ENCODE measurements around the gene ARG2. TPM values are rescaled to one million over a fixed set of nuclear protein-coding genes. Genes with fewer than 3 reads are reported as not detected.
A peak's percentile ranks its signal among the peaks of the same experiment; 100 is the strongest.

Gene ARG2
- polyA plus RNA-seq, 1 donor (not counting 4 experiments of a cell fraction or from before 2014, with no cell fraction given): 8.2 TPM

- Histone ChIP-seq H3K27ac (ENCODE audit: control insufficient read depth, insufficient read depth, low read length) (no peak overlapping the region), H3K9me3 (ENCODE audit: control insufficient read depth, low read depth, low read length) (no peaks in the 10 kb centered on the region), H3K36me3 (ENCODE audit: control insufficient read depth in 2 of 2, extremely low read depth in 1 of 2, insufficient read depth in 2 of 2, low read length in 2 of 2) (peaks cover 0 to 19% of the 10 kb centered on the region in 2 experiments), H3K9me1 (ENCODE audit: control insufficient read depth, extremely low read depth, insufficient read depth, low read length) (no peaks in the 10 kb centered on the region), H4K20me1 (ENCODE audit: control insufficient read depth, extremely low read depth, insufficient read depth, low read length) (no peaks in the 10 kb centered on the region), H3K4me1 (ENCODE audit: control insufficient read depth, extremely low read depth, insufficient read depth, low read length) (no peaks in the 10 kb centered on the region), H3K4me3 (ENCODE audit: control insufficient read depth in 2 of 3, extremely low read depth in 1 of 3, insufficient read depth in 2 of 3, low read depth in 1 of 3, low read length in 3 of 3) (no peak overlapping the region), H2AFZ (ENCODE audit: control insufficient read depth, low read length) (no peak overlapping the region), H3K4me2 (ENCODE audit: control insufficient read depth, extremely low read depth, insufficient read depth, low read depth, low read length) (no peak overlapping the region), H3K79me2 (ENCODE audit: control insufficient read depth, insufficient read depth, low read length) (no peaks in the 10 kb centered on the region), H3K9ac (ENCODE audit: control insufficient read depth, extremely low read depth, insufficient read depth, low read length) (no peak overlapping the region), H3K27me3 (ENCODE audit: control insufficient read depth, extremely low read depth, insufficient read depth, low read length) (no peaks in the 10 kb centered on the region)
- DNase-seq (ENCODE audit: low read depth, low spot score): no peak
- dilution Hi-C loops (cut with MboI; ENCODE audit: extremely low pct_ligation_motif_present, low sequenced_read_pairs): no loop called here
- no peak for FAIRE-seq
- TF ChIP-seq EZH2 (IDR thresholded peaks at IDR 0.05; ENCODE audit: low read length) (no peak), CTCF (optimal IDR thresholded peaks at IDR 0.05 in 1 of 3, IDR thresholded peaks at IDR 0.05 in 1 of 3, conservative IDR thresholded peaks at IDR 0.05 in 1 of 3; ENCODE audit: extremely low read depth in 1 of 3, insufficient read depth in 2 of 3, low read length in 3 of 3) (no peak)
Observed at GRCh38 chr14:67582061-67582460, 37.7 kb upstream of the ARG2 start.

GRCh38 chr14:67583711-67584644, 35.7 kb upstream of the ARG2 start:
- Histone ChIP-seq H3K9ac (ENCODE audit: control insufficient read depth, extremely low read depth, insufficient read depth, low read length) (no peak overlapping the region), H3K4me1 (ENCODE audit: control insufficient read depth, extremely low read depth, insufficient read depth, low read length) (no peaks in the 10 kb centered on the region), H3K4me3 (ENCODE audit: control insufficient read depth in 2 of 3, extremely low read depth in 1 of 3, insufficient read depth in 2 of 3, low read depth in 1 of 3, low read length in 3 of 3) (no peak overlapping the region), H2AFZ (ENCODE audit: control insufficient read depth, low read length) (no peak overlapping the region), H4K20me1 (ENCODE audit: control insufficient read depth, extremely low read depth, insufficient read depth, low read length) (no peaks in the 10 kb centered on the region), H3K27ac (ENCODE audit: control insufficient read depth, insufficient read depth, low read length) (no peak overlapping the region), H3K79me2 (ENCODE audit: control insufficient read depth, insufficient read depth, low read length) (no peaks in the 10 kb centered on the region), H3K36me3 (ENCODE audit: control insufficient read depth in 2 of 2, extremely low read depth in 1 of 2, insufficient read depth in 2 of 2, low read length in 2 of 2) (peaks cover 3 to 12% of the 10 kb centered on the region in 2 experiments), H3K27me3 (ENCODE audit: control insufficient read depth, extremely low read depth, insufficient read depth, low read length) (no peaks in the 10 kb centered on the region), H3K4me2 (ENCODE audit: control insufficient read depth, extremely low read depth, insufficient read depth, low read depth, low read length) (no peak overlapping the region), H3K9me1 (ENCODE audit: control insufficient read depth, extremely low read depth, insufficient read depth, low read length) (no peaks in the 10 kb centered on the region), H3K9me3 (ENCODE audit: control insufficient read depth, low read depth, low read length) (no peaks in the 10 kb centered on the region)
- DNase-seq (ENCODE audit: low read depth, low spot score) (no peak), FAIRE-seq (peak; percentile 73)
- TF ChIP-seq EZH2 (IDR thresholded peaks at IDR 0.05; ENCODE audit: low read length) (no peak), CTCF (optimal IDR thresholded peaks at IDR 0.05 in 1 of 3, IDR thresholded peaks at IDR 0.05 in 1 of 3, conservative IDR thresholded peaks at IDR 0.05 in 1 of 3; ENCODE audit: extremely low read depth in 1 of 3, insufficient read depth in 2 of 3, low read length in 3 of 3) (peak; percentile 66 to 83 (median 67))
- dilution Hi-C loops (cut with MboI; ENCODE audit: extremely low pct_ligation_motif_present, low sequenced_read_pairs): no loop called here

Measured in keratinocyte (primary cell).